MM.1S (cell line): Measurements from ENCODE around the gene CD79A.

Experiments
- DNase-seq: peaks from one replicate; pipeline ENCODE4 v3.0.0-alpha.2; 2015
- H2AFZ ChIP-seq: fragments of 300-600 bp; sonication (generic); 2 replicates; pipeline ENCODE4 v1.6.0; 2016; ENCODE audit warnings: antibody characterized with exemption, low read length
- H3F3A ChIP-seq: fragments of 300-600 bp; sonication (generic); 2 replicates; pipeline ENCODE4 v1.6.1; 2016; ENCODE audit warnings: mild to moderate bottlenecking, antibody characterized with exemption, low read length, moderate library complexity, mixed read lengths; ENCODE audit not compliant: insufficient read depth
- H3K27ac ChIP-seq: fragments of 300-600 bp; sonication (generic); 2 replicates; pipeline ENCODE4 v1.5.1; 2016; ENCODE audit warnings: mild to moderate bottlenecking, low read length
- H3K27me3 ChIP-seq: fragments of 300-600 bp; sonication (generic); replicated peaks from 2 replicates; pipeline ENCODE4 v1.6.0; 2016; ENCODE audit warnings: low read length; ENCODE audit not compliant: insufficient read depth
- H3K36me3 ChIP-seq: fragments of 300-600 bp; sonication (generic); replicated peaks from 2 replicates; pipeline ENCODE4 v1.6.1; 2016; ENCODE audit warnings: mild to moderate bottlenecking, low read length, mixed read lengths; ENCODE audit not compliant: insufficient read depth
- H3K4me1 ChIP-seq: fragments of 300-600 bp; sonication (generic); 2 replicates; pipeline ENCODE4 v1.6.1; 2016; ENCODE audit warnings: low read length, mixed read lengths
- H3K4me2 ChIP-seq: fragments of 300-600 bp; sonication (generic); 2 replicates; pipeline ENCODE4 v1.6.0; 2016; ENCODE audit warnings: low read depth, low read length
- H3K4me3 ChIP-seq: fragments of 300-600 bp; sonication (generic); 2 replicates; pipeline ENCODE4 v1.5.1; 2016; ENCODE audit warnings: low read length, mixed read lengths
- H3K79me2 ChIP-seq: fragments of 300-600 bp; sonication (generic); 2 replicates; pipeline ENCODE4 v1.6.1; 2016; ENCODE audit warnings: mixed run types, low read length, mixed read lengths
- H3K9ac ChIP-seq: fragments of 300-600 bp; sonication (generic); 2 replicates; pipeline ENCODE4 v1.6.1; 2016; ENCODE audit warnings: low read length, mixed read lengths
- H3K9me2 ChIP-seq: fragments of 300-600 bp; sonication (generic); replicated peaks from 2 replicates; pipeline ENCODE4 v1.6.1; 2016; ENCODE audit warnings: mild to moderate bottlenecking, low read length, mixed read lengths; ENCODE audit not compliant: insufficient read depth
- H3K9me3 ChIP-seq: fragments of 300-600 bp; sonication (generic); replicated peaks from 2 replicates; pipeline ENCODE4 v1.6.1; 2016; ENCODE audit warnings: mild to moderate bottlenecking, low read length, mixed read lengths; ENCODE audit not compliant: insufficient read depth
- H4K20me1 ChIP-seq: fragments of 300-600 bp; sonication (generic); 2 replicates; pipeline ENCODE4 v1.6.1; 2016; ENCODE audit warnings: mild to moderate bottlenecking, low read length, moderate library complexity, mixed read lengths; ENCODE audit not compliant: insufficient read depth
- EZH2 ChIP-seq: fragments of 300-600 bp; sonication (generic); optimal IDR thresholded peaks from 2 replicates; pipeline ENCODE3; 2017; ENCODE audit warnings: low read depth, mild to moderate bottlenecking, antibody characterized with exemption, low read length, mixed read lengths
- EZH2phosphoT487 ChIP-seq: fragments of 300-600 bp; sonication (generic); IDR thresholded peaks from 2 replicates; pipeline ENCODE4 v1.6.1; 2018; ENCODE audit warnings: antibody characterized with exemption, low read length
- TF ChIP-seq, protein P1 (sequence below): fragments of 300-600 bp; sonication (generic); IDR thresholded peaks from 2 replicates; pipeline ENCODE4 v1.5.1; 2016; ENCODE audit warnings: antibody characterized with exemption, low read length, mixed read lengths

CD79A gene

GRCh38 chr19:41850381-41850780 lies 26.7 kb upstream of the CD79A start:
- H3F3A ChIP-seq, result no peaks in the 10 kb centered on the region
- no peak overlapping the region for H3K27ac ChIP-seq
- no peaks in the 10 kb centered on the region for H3K79me2 ChIP-seq
- DNase-seq, result no peak
- H3K36me3 ChIP-seq, result no peaks in the 10 kb centered on the region
- H3K9me3 ChIP-seq, result no peaks in the 10 kb centered on the region
- H3K9me2 ChIP-seq, result no peaks in the 10 kb centered on the region
- H3K4me1 ChIP-seq, result no peaks in the 10 kb centered on the region
- H2AFZ ChIP-seq, result no peak overlapping the region
- H3K27me3 ChIP-seq, result peaks cover 71% of the 10 kb centered on the region
- no peak overlapping the region for H3K9ac ChIP-seq
- H4K20me1 ChIP-seq, result no peaks in the 10 kb centered on the region
- H3K4me3 ChIP-seq, result no peak overlapping the region
- TF ChIP-seq, protein P1, sequence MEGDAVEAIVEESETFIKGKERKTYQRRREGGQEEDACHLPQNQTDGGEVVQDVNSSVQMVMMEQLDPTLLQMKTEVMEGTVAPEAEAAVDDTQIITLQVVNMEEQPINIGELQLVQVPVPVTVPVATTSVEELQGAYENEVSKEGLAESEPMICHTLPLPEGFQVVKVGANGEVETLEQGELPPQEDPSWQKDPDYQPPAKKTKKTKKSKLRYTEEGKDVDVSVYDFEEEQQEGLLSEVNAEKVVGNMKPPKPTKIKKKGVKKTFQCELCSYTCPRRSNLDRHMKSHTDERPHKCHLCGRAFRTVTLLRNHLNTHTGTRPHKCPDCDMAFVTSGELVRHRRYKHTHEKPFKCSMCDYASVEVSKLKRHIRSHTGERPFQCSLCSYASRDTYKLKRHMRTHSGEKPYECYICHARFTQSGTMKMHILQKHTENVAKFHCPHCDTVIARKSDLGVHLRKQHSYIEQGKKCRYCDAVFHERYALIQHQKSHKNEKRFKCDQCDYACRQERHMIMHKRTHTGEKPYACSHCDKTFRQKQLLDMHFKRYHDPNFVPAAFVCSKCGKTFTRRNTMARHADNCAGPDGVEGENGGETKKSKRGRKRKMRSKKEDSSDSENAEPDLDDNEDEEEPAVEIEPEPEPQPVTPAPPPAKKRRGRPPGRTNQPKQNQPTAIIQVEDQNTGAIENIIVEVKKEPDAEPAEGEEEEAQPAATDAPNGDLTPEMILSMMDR, result no peak
- TF ChIP-seq EZH2 (no peak), EZH2phosphoT487 (no peak)
- no peak overlapping the region for H3K4me2 ChIP-seq

- H3K9me2 ChIP-seq, result no peaks in the 10 kb centered on the region
- TF ChIP-seq EZH2 (no peak), EZH2phosphoT487 (no peak)
- TF ChIP-seq, protein P1, result no peak
- H3K4me1 ChIP-seq, result no peaks in the 10 kb centered on the region
- H3K9ac ChIP-seq, result no peak overlapping the region
- no peaks in the 10 kb centered on the region for H3F3A ChIP-seq
- no peaks in the 10 kb centered on the region for H3K36me3 ChIP-seq
- no peak overlapping the region for H2AFZ ChIP-seq
- no peaks in the 10 kb centered on the region for H4K20me1 ChIP-seq
- no peak overlapping the region for H3K4me3 ChIP-seq
- no peak overlapping the region for H3K27ac ChIP-seq
- no peaks in the 10 kb centered on the region for H3K79me2 ChIP-seq
- no peaks in the 10 kb centered on the region for H3K9me3 ChIP-seq
- H3K27me3 ChIP-seq, result peaks cover 64% of the 10 kb centered on the region
- DNase-seq, result no peak
- no peak overlapping the region for H3K4me2 ChIP-seq
These were observed 25.6 kb upstream of the CD79A start for GRCh38 chr19:41851456-41851855.

DNA sequence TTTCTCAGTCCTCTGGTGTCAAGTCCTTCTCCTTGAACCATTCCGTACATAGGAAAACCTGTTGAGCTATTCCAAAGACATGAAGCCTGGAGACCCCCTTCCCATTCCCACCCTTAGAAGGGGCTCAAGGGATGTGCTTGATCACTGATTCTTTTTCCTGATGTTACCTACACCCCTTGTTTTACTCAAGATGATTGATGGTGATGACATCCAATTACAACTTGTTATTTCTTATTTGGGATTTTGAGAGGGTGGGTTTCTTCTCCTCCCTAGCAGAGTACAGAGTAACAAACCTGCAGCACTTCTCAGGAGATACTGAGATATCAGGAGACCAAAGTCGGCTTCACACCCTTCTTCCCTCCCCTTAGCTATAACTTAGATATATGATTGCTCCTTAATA lies 23.7 kb upstream of the CD79A start:
- DNase-seq, result no peak
- Histone ChIP-seq H3F3A (no peaks in the 10 kb centered on the region), H3K79me2 (no peaks in the 10 kb centered on the region), H3K27ac (no peak overlapping the region), H3K9me3 (no peaks in the 10 kb centered on the region), H3K36me3 (no peaks in the 10 kb centered on the region), H3K9me2 (no peaks in the 10 kb centered on the region), H3K4me1 (no peaks in the 10 kb centered on the region), H3K4me3 (no peak overlapping the region), H3K9ac (no peak overlapping the region), H4K20me1 (no peaks in the 10 kb centered on the region), H3K4me2 (no peak overlapping the region), H2AFZ (no peak overlapping the region), H3K27me3 (peaks cover 51% of the 10 kb centered on the region)
- TF ChIP-seq, protein P1, result no peak
- TF ChIP-seq EZH2phosphoT487, result no peak
- no peak for TF ChIP-seq EZH2
